AG04449 (cell line): ENCODE results near the gene HIVEP3.

ENCODE experiments used
- CTCF ChIA-PET: fragments of 350-600 bp; formaldehyde crosslinking; extraction: SDS; loops from one replicate; lab custom pipeline; 2021; ENCODE audit warnings: antibody characterized with exemption; lab: Yijun Ruan, JAX
- POLR2A ChIA-PET: fragments of 400-600, 350-600 bp; formaldehyde crosslinking; extraction: SDS; loops from one replicate; lab custom pipeline; 2020; ENCODE audit warnings: antibody characterized with exemption, inconsistent platforms; lab: Yijun Ruan, JAX
- DNase-seq: peaks from one replicate; pipeline ENCODE4 v3.0.0-alpha.2; 2010; ENCODE audit warnings: low read depth, low spot score
- H3K4me3 ChIP-seq: 2 replicates; pipeline ENCODE4 v1.5.1; 2011; ENCODE audit warnings: low read depth, mild to moderate bottlenecking, control low read depth, low read length
- CTCF ChIP-seq: IDR thresholded peaks from one replicate; pipeline ENCODE4 v1.5.1; 2011; ENCODE audit warnings: mild to moderate bottlenecking, moderate library complexity, low read length, control low read depth, inconsistent platforms; ENCODE audit not compliant: insufficient read depth; ENCODE audit errors: missing control alignments

Gene HIVEP3

GRCh38 chr1:41500781-41501518 lies 417.8 kb downstream of the HIVEP3 start:
- POLR2A ChIA-PET = no interaction called here
- CTCF ChIA-PET = interaction anchor here (1.1 to 3.3 kb wide), 4 partner anchors 9 to 68 kb away, joined by 3 to 26 read pairs (median 10); no protein-coding TSS in a partner anchor
- H3K4me3 ChIP-seq = no peak overlapping the region
- TF ChIP-seq CTCF = no peak
- DNase-seq = no peak

- DNase-seq = no peak
- H3K4me3 ChIP-seq = no peak overlapping the region
- POLR2A ChIA-PET = no interaction called here
- CTCF ChIA-PET = interaction anchor here (1.2 to 10.6 kb wide), 3 partner anchors 13 to 217 kb away, joined by 6 to 105 read pairs (median 10); no protein-coding TSS in a partner anchor
- TF ChIP-seq CTCF = no peak
These were observed 418.3 kb downstream of the HIVEP3 start for GRCh38 chr1:41500378-41500777.

GRCh38 chr1:41499591-41499990 lies 419.1 kb downstream of the HIVEP3 start:
- POLR2A ChIA-PET = no interaction called here

GRCh38 chr1:41498804-41499203 lies 419.9 kb downstream of the HIVEP3 start:
- H3K4me3 ChIP-seq = no peak overlapping the region
- ChIA-PET CTCF (interaction anchor here (0.7 to 10.6 kb wide), 3 partner anchors 10 to 17 kb away, joined by 3 to 105 read pairs (median 3); no protein-coding TSS in a partner anchor), POLR2A (no interaction called here)
- TF ChIP-seq CTCF = no peak
- no peak for DNase-seq

More at GRCh38 chr1:41499591-41499990, 419.1 kb downstream of the HIVEP3 start:
- no peak for TF ChIP-seq CTCF
- DNase-seq = no peak
- no peak overlapping the region for H3K4me3 ChIP-seq
- CTCF ChIA-PET = interaction anchor here (0.7 to 10.6 kb wide), 4 partner anchors 9 to 217 kb away, joined by 3 to 105 read pairs (median 4); no protein-coding TSS in a partner anchor

GRCh38 chr1:41498391-41498790 lies 420.3 kb downstream of the HIVEP3 start:
- ChIA-PET CTCF (interaction anchor here (0.7 to 10.6 kb wide), 2 partner anchors 17 to 25 kb away, joined by 3 to 105 read pairs; no protein-coding TSS in a partner anchor), POLR2A (no interaction called here)
- TF ChIP-seq CTCF = no peak
- H3K4me3 ChIP-seq = no peak overlapping the region
- no peak for DNase-seq

GRCh38 chr1:41497461-41498030 lies 421.2 kb downstream of the HIVEP3 start:
- no peak for DNase-seq
- no peak overlapping the region for H3K4me3 ChIP-seq
- TF ChIP-seq CTCF = no peak
- ChIA-PET CTCF (interaction anchor here (0.7 to 10.6 kb wide), 3 partner anchors 18 to 215 kb away, joined by 3 to 105 read pairs (median 5); no protein-coding TSS in a partner anchor), POLR2A (interaction anchor here (0.7 kb wide), 1 partner anchor 1269 kb away, joined by 4 read pairs; the partner anchor contains the start of genes C1orf50 and P3H1)
